HepG2 (cell line): ENCODE results near the gene RANBP3. TPM values are rescaled to one million over a fixed set of nuclear protein-coding genes. Genes with fewer than 3 reads are reported as not detected.

ENCODE experiments used
- GPN1 ChIP-seq: sonication (generic); formaldehyde crosslinking; IDR thresholded peaks from 2 replicates; pipeline ENCODE4 v1.5.1; 2020; ENCODE audit warnings: missing genetic modification reagents, borderline replicate concordance
- GRHL1 ChIP-seq: sonication (generic); formaldehyde crosslinking; conservative IDR thresholded peaks from 2 replicates; pipeline ENCODE4 v1.8.0; 2022; ENCODE audit warnings: missing genetic modification reagents
- HCFC1 ChIP-seq: fragments of 150-350 bp; IDR thresholded peaks from 2 replicates; pipeline ENCODE4 v1.6.1; 2014; ENCODE audit warnings: low read depth, low read length
- HIVEP1 ChIP-seq: sonication (generic); formaldehyde crosslinking; IDR thresholded peaks from 2 replicates; pipeline ENCODE4 v1.4.0; 2020; ENCODE audit warnings: mild to moderate bottlenecking, missing genetic modification reagents
- KAT7 ChIP-seq: IDR thresholded peaks from 2 replicates; pipeline ENCODE4 v1.6.1; 2018; ENCODE audit warnings: borderline replicate concordance, missing compliant biosample characterization
- KLF16 ChIP-seq, 2 experiments: sonication (generic) in 1 of 2; formaldehyde crosslinking in 1 of 2; IDR thresholded peaks; 2 replicates each; pipeline versions ENCODE4 v1.6.1 to v1.8.0; 2016 to 2023; ENCODE audit warnings: missing genetic modification reagents in 2 of 2, missing compliant biosample characterization in 1 of 2
- LBX2 ChIP-seq: sonication (generic); formaldehyde crosslinking; IDR thresholded peaks from 2 replicates; pipeline ENCODE4 v1.5.0; 2020; ENCODE audit warnings: missing genetic modification reagents, mild to moderate bottlenecking, borderline replicate concordance
- LCORL ChIP-seq, 2 experiments: fragments of 450-650 bp in 1 of 2; sonication (generic) in 1 of 2; formaldehyde crosslinking in 1 of 2; IDR thresholded peaks; 2 replicates each; pipeline versions ENCODE4 v1.5.0 to v1.6.1; 2017 to 2020; ENCODE audit warnings: antibody characterized with exemption in 1 of 2, missing genetic modification reagents in 1 of 2
- MATR3 ChIP-seq: sonication (generic); formaldehyde crosslinking; IDR thresholded peaks from 2 replicates; pipeline ENCODE4 v1.4.0; 2020; ENCODE audit warnings: missing genetic modification reagents
- NONO ChIP-seq, 2 experiments: fragments of 450-650 bp in 1 of 2; sonication (generic) in 1 of 2; formaldehyde crosslinking in 1 of 2; IDR thresholded peaks in 1 of 2; conservative IDR thresholded peaks in 1 of 2; 2 replicates each; pipeline versions ENCODE4 v1.6.1 to v1.8.0; 2017 to 2022; ENCODE audit warnings: mild to moderate bottlenecking in 1 of 2, missing genetic modification reagents in 1 of 2, moderate library complexity in 1 of 2
- POLR2AphosphoS2 ChIP-seq: IDR thresholded peaks from 2 replicates; pipeline ENCODE4 v1.6.1; 2011; ENCODE audit warnings: low read depth, low read length, improper control_type of control experiment
- RBAK ChIP-seq: sonication (generic); formaldehyde crosslinking; IDR thresholded peaks from 2 replicates; pipeline ENCODE4 v1.5.1; 2020; ENCODE audit warnings: mild to moderate bottlenecking, missing genetic modification reagents
- SCMH1 ChIP-seq: sonication (generic); formaldehyde crosslinking; IDR thresholded peaks from 2 replicates; pipeline ENCODE4 v1.9.0; 2021; ENCODE audit warnings: missing genetic modification reagents, mild to moderate bottlenecking, borderline replicate concordance
- TBP ChIP-seq: sonication (generic); formaldehyde crosslinking; IDR thresholded peaks from 2 replicates; pipeline ENCODE4 v1.5.0; 2020; ENCODE audit warnings: missing genetic modification reagents
- ZBTB44 ChIP-seq: sonication (generic); formaldehyde crosslinking; IDR thresholded peaks from 2 replicates; pipeline ENCODE4 v1.4.0; 2020; ENCODE audit warnings: missing genetic modification reagents
- ZFX ChIP-seq: sonication (generic); formaldehyde crosslinking; IDR thresholded peaks from 2 replicates; pipeline ENCODE4 v1.4.0; 2020; ENCODE audit warnings: mild to moderate bottlenecking, low read depth, missing genetic modification reagents, moderate library complexity
- ZFY ChIP-seq: sonication (generic); formaldehyde crosslinking; IDR thresholded peaks from 2 replicates; pipeline ENCODE4 v1.4.0; 2020; ENCODE audit warnings: missing genetic modification reagents
- ZNF136 ChIP-seq: sonication (generic); formaldehyde crosslinking; IDR thresholded peaks from 2 replicates; pipeline ENCODE4 v1.8.1; 2022; ENCODE audit warnings: low read depth, mild to moderate bottlenecking, moderate library complexity, missing genetic modification reagents
- ZNF232 ChIP-seq: sonication (generic); formaldehyde crosslinking; IDR thresholded peaks from 2 replicates; pipeline ENCODE4 v1.4.0; 2020; ENCODE audit warnings: missing genetic modification reagents, borderline replicate concordance
- ZNF770 ChIP-seq: sonication (generic); formaldehyde crosslinking; IDR thresholded peaks from 2 replicates; pipeline ENCODE4 v1.5.0; 2020; ENCODE audit warnings: mild to moderate bottlenecking, missing genetic modification reagents
- ZNF776 ChIP-seq: sonication (generic); formaldehyde crosslinking; IDR thresholded peaks from 2 replicates; pipeline ENCODE4 v1.4.0; 2020; ENCODE audit warnings: mild to moderate bottlenecking, missing genetic modification reagents
- ZNF777 ChIP-seq: sonication (generic); formaldehyde crosslinking; IDR thresholded peaks from 2 replicates; pipeline ENCODE4 v1.4.0; 2020; ENCODE audit warnings: missing genetic modification reagents
- ZNF782 ChIP-seq: sonication (generic); formaldehyde crosslinking; IDR thresholded peaks from 2 replicates; pipeline ENCODE4 v1.4.0; 2020; ENCODE audit warnings: missing genetic modification reagents, mild to moderate bottlenecking, borderline replicate concordance
- polyA plus RNA-seq, 8 experiments: library from polyadenylated mRNA; depleted of rRNA in 3 of 8; stranded (reverse) in 7 of 8; unstranded in 1 of 8; fragments of >200 nt; fragmentation: Illumina TruSeq in 4 of 8; extraction: Trizol in 4 of 8; gene quantifications; 2 replicates each; pipeline versions ENCODE4 v1.2.1 to v1.2.3, GENCODE V29; 2011 to 2016; ENCODE audit warnings: low read depth in 4 of 8, missing spikeins in 1 of 8, mixed read lengths in 1 of 8; ENCODE audit not compliant: insufficient read depth in 1 of 8
- total RNA-seq, 5 experiments: library from RNA; depleted of rRNA; stranded (reverse); fragments of >200 nt; fragmentation: Illumina TruSeq; extraction: Trizol; gene quantifications; 2 replicates each; pipeline ENCODE4 v1.2.3, GENCODE V29; 2016; ENCODE audit warnings: low read depth in 1 of 5

RANBP3 gene
- total and polyA plus RNA-seq, 2 of the 13 experiments (the other 11 are each of a cell fraction or from before 2014, with no cell fraction given), result 39.5 to 149 TPM

- TF ChIP-seq ZBTB44 (CRISPR knock-in tag) (no peak), KLF16 (CRISPR knock-in tag; IDR thresholded peaks at IDR 0.05) (peak in 1 of 2 experiments; percentile 79; a peak in 2 of 4 replicates), ZNF770 (CRISPR knock-in tag) (peak; percentile 90), KAT7 (CRISPR knock-in tag) (no peak), RBAK (CRISPR knock-in tag) (no peak), TBP (no peak), SCMH1 (no peak), POLR2AphosphoS2 (no peak), LBX2 (no peak), ZFX (peak; percentile 25; the same call in 1 of the 2 replicates), ZNF776 (CRISPR knock-in tag) (no peak), NONO (IDR thresholded peaks at IDR 0.05) (no peak), NONO (CRISPR knock-in tag; conservative IDR thresholded peaks at IDR 0.05) (no peak), ZNF232 (CRISPR knock-in tag) (no peak), ZNF777 (CRISPR knock-in tag) (no peak), ZNF136 (CRISPR knock-in tag) (no peak), LCORL (IDR thresholded peaks at IDR 0.05) (no peak), LCORL (CRISPR knock-in tag; IDR thresholded peaks at IDR 0.05) (peak; percentile 97), GPN1 (no peak), HCFC1 (no peak), MATR3 (no peak), ZFY (CRISPR knock-in tag) (peak; percentile 44; the same call in 1 of the 2 replicates), GRHL1 (CRISPR knock-in tag) (no peak), HIVEP1 (CRISPR knock-in tag) (peak; percentile 77), ZNF782 (CRISPR knock-in tag) (no peak)
Measured at GRCh38 chr19:5880604-5881078, 97.3 kb downstream of the RANBP3 start (continued).
